HepG2 (cell line): ENCODE data around the gene TAS1R1. TPM values are rescaled to one million over a fixed set of nuclear protein-coding genes. Genes with fewer than 3 reads are reported as not detected.

Source experiments
- ARHGAP35 ChIP-seq: sonication (generic); formaldehyde crosslinking; IDR thresholded peaks from 2 replicates; pipeline ENCODE4 v1.9.0; 2022; ENCODE audit warnings: mild to moderate bottlenecking, inconsistent platforms, moderate library complexity, missing genetic modification reagents, borderline replicate concordance
- ASH2L ChIP-seq: fragments of 300-600, 200-600 bp; sonication (generic); IDR thresholded peaks from 2 replicates; pipeline ENCODE4 v1.7.0; 2017; ENCODE audit warnings: low read depth, mild to moderate bottlenecking, moderate library complexity, mixed read lengths, low read length; ENCODE audit not compliant: insufficient read length
- CHD4 ChIP-seq: fragments of 200-600 bp; sonication (generic); IDR thresholded peaks from 2 replicates; pipeline ENCODE4 v1.7.0; 2017; ENCODE audit warnings: mild to moderate bottlenecking, low read length, borderline replicate concordance
- CSRNP1 ChIP-seq: sonication (generic); formaldehyde crosslinking; IDR thresholded peaks from 2 replicates; pipeline ENCODE4 v1.8.1; 2023; ENCODE audit warnings: mild to moderate bottlenecking, missing genetic modification reagents
- HNF4G ChIP-seq, 2 experiments: sonication (generic) in 1 of 2; formaldehyde crosslinking in 1 of 2; IDR thresholded peaks; 2 replicates each; pipeline versions ENCODE4 v1.4.0 to v1.6.1; 2011 to 2020; ENCODE audit warnings: borderline replicate concordance in 2 of 2, low read depth in 2 of 2, mild to moderate bottlenecking in 2 of 2, low read length in 1 of 2, missing genetic modification reagents in 1 of 2, moderate library complexity in 1 of 2
- JUN ChIP-seq: sonication (generic); formaldehyde crosslinking; IDR thresholded peaks from 2 replicates; pipeline ENCODE4 v1.4.0; 2020; ENCODE audit warnings: mild to moderate bottlenecking, missing genetic modification reagents
- LCORL ChIP-seq, 2 experiments: fragments of 450-650 bp in 1 of 2; sonication (generic) in 1 of 2; formaldehyde crosslinking in 1 of 2; IDR thresholded peaks; 2 replicates each; pipeline versions ENCODE4 v1.5.0 to v1.6.1; 2017 to 2020; ENCODE audit warnings: antibody characterized with exemption in 1 of 2, missing genetic modification reagents in 1 of 2
- MYNN ChIP-seq: sonication (generic); formaldehyde crosslinking; IDR thresholded peaks from 2 replicates; pipeline ENCODE4 v1.4.0; 2020; ENCODE audit warnings: mild to moderate bottlenecking, low read depth, missing genetic modification reagents
- PAX8 ChIP-seq: sonication (generic); formaldehyde crosslinking; IDR thresholded peaks from 2 replicates; pipeline ENCODE4 v1.8.0; 2022; ENCODE audit warnings: mild to moderate bottlenecking, missing genetic modification reagents, borderline replicate concordance
- PCBP1 ChIP-seq: fragments of 200-400 bp; formaldehyde crosslinking; IDR thresholded peaks from 2 replicates; pipeline ENCODE4 v1.6.1; 2017; ENCODE audit warnings: mild to moderate bottlenecking, low read depth, low read length, borderline replicate concordance
- YY1 ChIP-seq: IDR thresholded peaks from 2 replicates; pipeline ENCODE4 v1.6.1; 2011; ENCODE audit warnings: low read length, low read depth, moderate library complexity, mild to moderate bottlenecking; ENCODE audit not compliant: insufficient read depth, insufficient replicate concordance
- ZBTB3 ChIP-seq: sonication (generic); formaldehyde crosslinking; IDR thresholded peaks from 2 replicates; pipeline ENCODE4 v1.4.0; 2020; ENCODE audit warnings: low read depth, mild to moderate bottlenecking, moderate library complexity, missing genetic modification reagents, borderline replicate concordance
- ZNF121 ChIP-seq: sonication (generic); formaldehyde crosslinking; IDR thresholded peaks from 2 replicates; pipeline ENCODE4 v1.5.0; 2020; ENCODE audit warnings: mild to moderate bottlenecking, missing genetic modification reagents
- ZNF282 ChIP-seq: fragments of 450-650 bp; IDR thresholded peaks from 2 replicates; pipeline ENCODE4 v1.6.1; 2018; ENCODE audit not compliant: partially characterized antibody
- ZNF34 ChIP-seq: sonication (generic); formaldehyde crosslinking; IDR thresholded peaks from 2 replicates; pipeline ENCODE4 v1.4.0; 2020; ENCODE audit warnings: mild to moderate bottlenecking, missing genetic modification reagents, borderline replicate concordance
- ZNF468 ChIP-seq: sonication (generic); formaldehyde crosslinking; IDR thresholded peaks from 2 replicates; pipeline ENCODE4 v1.8.0; 2022; ENCODE audit warnings: mild to moderate bottlenecking, moderate library complexity, missing genetic modification reagents
- ZNF530 ChIP-seq: sonication (generic); formaldehyde crosslinking; IDR thresholded peaks from 2 replicates; pipeline ENCODE4 v1.5.0; 2020; ENCODE audit warnings: low read depth, mild to moderate bottlenecking, missing genetic modification reagents
- ZNF709 ChIP-seq: sonication (generic); formaldehyde crosslinking; IDR thresholded peaks from 2 replicates; pipeline ENCODE4 v1.5.0; 2020; ENCODE audit warnings: mild to moderate bottlenecking, missing genetic modification reagents
- ZNF746 ChIP-seq: sonication (generic); formaldehyde crosslinking; IDR thresholded peaks from 2 replicates; pipeline ENCODE4 v1.8.0; 2022; ENCODE audit warnings: mild to moderate bottlenecking, missing genetic modification reagents
- polyA plus RNA-seq, 8 experiments: library from polyadenylated mRNA; depleted of rRNA in 3 of 8; stranded (reverse) in 7 of 8; unstranded in 1 of 8; fragments of >200 nt; fragmentation: Illumina TruSeq in 4 of 8; extraction: Trizol in 4 of 8; gene quantifications; 2 replicates each; pipeline versions ENCODE4 v1.2.1 to v1.2.3, GENCODE V29; 2011 to 2016; ENCODE audit warnings: low read depth in 4 of 8, missing spikeins in 1 of 8, mixed read lengths in 1 of 8; ENCODE audit not compliant: insufficient read depth in 1 of 8
- total RNA-seq, 5 experiments: library from RNA; depleted of rRNA; stranded (reverse); fragments of >200 nt; fragmentation: Illumina TruSeq; extraction: Trizol; gene quantifications; 2 replicates each; pipeline ENCODE4 v1.2.3, GENCODE V29; 2016; ENCODE audit warnings: low read depth in 1 of 5
- TF ChIP-seq, protein P1 (sequence below): sonication (generic); formaldehyde crosslinking; conservative IDR thresholded peaks from 2 replicates; pipeline ENCODE4 v1.4.0; 2020; ENCODE audit warnings: missing genetic modification reagents
- TF ChIP-seq, protein P2 (sequence below): sonication (generic); IDR thresholded peaks from 2 replicates; pipeline ENCODE4 v1.6.1; 2016; ENCODE audit warnings: low read depth, borderline replicate concordance
- TF ChIP-seq, protein P3 (sequence below): sonication (generic); formaldehyde crosslinking; IDR thresholded peaks from 2 replicates; pipeline ENCODE4 v1.4.0; 2020; ENCODE audit warnings: missing genetic modification reagents, borderline replicate concordance

The TAS1R1 gene
- total and polyA plus RNA-seq, 2 of the 13 experiments (the other 11 are each of a cell fraction or from before 2014, with no cell fraction given): 1.4 to 1.6 TPM

- TF ChIP-seq HNF4G (IDR thresholded peaks at IDR 0.05; ENCODE audit: borderline replicate concordance, low read depth, low read length) (no peak), HNF4G (CRISPR knock-in tag; IDR thresholded peaks at IDR 0.05; ENCODE audit: borderline replicate concordance, low read depth) (peak; percentile 11; the same call in 1 of the 2 replicates), ZBTB3 (CRISPR knock-in tag) (no peak), ZNF530 (CRISPR knock-in tag) (0 out of 2 replicates have a peak, but pooled peaks have one; percentile 35), ZNF282 (no peak), ZNF34 (no peak), ARHGAP35 (CRISPR knock-in tag) (0 out of 2 replicates have a peak, but pooled peaks have one; percentile 18), YY1 (peak; percentile 69), ZNF746 (CRISPR knock-in tag) (no peak), CHD4 (no peak), ZNF468 (0 out of 2 replicates have a peak, but pooled peaks have one; percentile 86), ZNF121 (CRISPR knock-in tag) (peak; percentile 28; the same call in 1 of the 2 replicates), CSRNP1 (CRISPR knock-in tag) (0 out of 2 replicates have a peak, but pooled peaks have one; percentile 55), PAX8 (0 out of 2 replicates have a peak, but pooled peaks have one; percentile 5), LCORL (IDR thresholded peaks at IDR 0.05) (no peak), LCORL (CRISPR knock-in tag; IDR thresholded peaks at IDR 0.05) (0 out of 2 replicates have a peak, but pooled peaks have one; percentile 21), JUN (no peak), ZNF709 (CRISPR knock-in tag) (no peak), ASH2L (peak; percentile 1), PCBP1 (no peak), MYNN (0 out of 2 replicates have a peak, but pooled peaks have one; percentile 38)
- TF ChIP-seq, protein P1, sequence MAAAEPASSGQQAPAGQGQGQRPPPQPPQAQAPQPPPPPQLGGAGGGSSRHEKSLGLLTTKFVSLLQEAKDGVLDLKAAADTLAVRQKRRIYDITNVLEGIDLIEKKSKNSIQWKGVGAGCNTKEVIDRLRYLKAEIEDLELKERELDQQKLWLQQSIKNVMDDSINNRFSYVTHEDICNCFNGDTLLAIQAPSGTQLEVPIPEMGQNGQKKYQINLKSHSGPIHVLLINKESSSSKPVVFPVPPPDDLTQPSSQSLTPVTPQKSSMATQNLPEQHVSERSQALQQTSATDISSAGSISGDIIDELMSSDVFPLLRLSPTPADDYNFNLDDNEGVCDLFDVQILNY: peak; percentile 32; the same call in 1 of the 2 replicates
- TF ChIP-seq, protein P2, sequence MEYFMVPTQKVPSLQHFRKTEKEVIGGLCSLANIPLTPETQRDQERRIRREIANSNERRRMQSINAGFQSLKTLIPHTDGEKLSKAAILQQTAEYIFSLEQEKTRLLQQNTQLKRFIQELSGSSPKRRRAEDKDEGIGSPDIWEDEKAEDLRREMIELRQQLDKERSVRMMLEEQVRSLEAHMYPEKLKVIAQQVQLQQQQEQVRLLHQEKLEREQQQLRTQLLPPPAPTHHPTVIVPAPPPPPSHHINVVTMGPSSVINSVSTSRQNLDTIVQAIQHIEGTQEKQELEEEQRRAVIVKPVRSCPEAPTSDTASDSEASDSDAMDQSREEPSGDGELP: peak; percentile 0; the same call in 1 of the 2 replicates
- TF ChIP-seq, protein P3, sequence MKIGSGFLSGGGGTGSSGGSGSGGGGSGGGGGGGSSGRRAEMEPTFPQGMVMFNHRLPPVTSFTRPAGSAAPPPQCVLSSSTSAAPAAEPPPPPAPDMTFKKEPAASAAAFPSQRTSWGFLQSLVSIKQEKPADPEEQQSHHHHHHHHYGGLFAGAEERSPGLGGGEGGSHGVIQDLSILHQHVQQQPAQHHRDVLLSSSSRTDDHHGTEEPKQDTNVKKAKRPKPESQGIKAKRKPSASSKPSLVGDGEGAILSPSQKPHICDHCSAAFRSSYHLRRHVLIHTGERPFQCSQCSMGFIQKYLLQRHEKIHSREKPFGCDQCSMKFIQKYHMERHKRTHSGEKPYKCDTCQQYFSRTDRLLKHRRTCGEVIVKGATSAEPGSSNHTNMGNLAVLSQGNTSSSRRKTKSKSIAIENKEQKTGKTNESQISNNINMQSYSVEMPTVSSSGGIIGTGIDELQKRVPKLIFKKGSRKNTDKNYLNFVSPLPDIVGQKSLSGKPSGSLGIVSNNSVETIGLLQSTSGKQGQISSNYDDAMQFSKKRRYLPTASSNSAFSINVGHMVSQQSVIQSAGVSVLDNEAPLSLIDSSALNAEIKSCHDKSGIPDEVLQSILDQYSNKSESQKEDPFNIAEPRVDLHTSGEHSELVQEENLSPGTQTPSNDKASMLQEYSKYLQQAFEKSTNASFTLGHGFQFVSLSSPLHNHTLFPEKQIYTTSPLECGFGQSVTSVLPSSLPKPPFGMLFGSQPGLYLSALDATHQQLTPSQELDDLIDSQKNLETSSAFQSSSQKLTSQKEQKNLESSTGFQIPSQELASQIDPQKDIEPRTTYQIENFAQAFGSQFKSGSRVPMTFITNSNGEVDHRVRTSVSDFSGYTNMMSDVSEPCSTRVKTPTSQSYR (CRISPR knock-in tag): no peak
Measured at GRCh38 chr1:6580119-6580592, 25.0 kb downstream of the TAS1R1 start (continued).
